OCI-LY3 (cell line): ENCODE measurements around the gene SERPINB1.

ENCODE experiments used
- CTCF ChIP-seq: fragments of 200-600, 300-600 bp; sonication (generic); IDR thresholded peaks from 2 replicates; pipeline ENCODE4 v1.5.1; 2014; ENCODE audit warnings: antibody characterized with exemption, low read length, low read depth
- EZH2phosphoT487 ChIP-seq: fragments of 200-600 bp; shearing (Covaris generic); IDR thresholded peaks from 2 replicates; pipeline ENCODE4 v1.6.1; 2018; ENCODE audit warnings: antibody characterized with exemption, mixed run types, low read depth

- TF ChIP-seq CTCF = no peak
- TF ChIP-seq EZH2phosphoT487 = no peak
Observed at GRCh38 chr6:2848851-2849250, 7.2 kb upstream of the SERPINB1 start.
